ENCODE measurements around the gene TIAM2.
"Not testable (repeated sequence)": the region's sequence is repeated elsewhere in the genome, so short reads cannot be mapped to it uniquely, and the experiment has no call there.

Gene TIAM2

DNA sequence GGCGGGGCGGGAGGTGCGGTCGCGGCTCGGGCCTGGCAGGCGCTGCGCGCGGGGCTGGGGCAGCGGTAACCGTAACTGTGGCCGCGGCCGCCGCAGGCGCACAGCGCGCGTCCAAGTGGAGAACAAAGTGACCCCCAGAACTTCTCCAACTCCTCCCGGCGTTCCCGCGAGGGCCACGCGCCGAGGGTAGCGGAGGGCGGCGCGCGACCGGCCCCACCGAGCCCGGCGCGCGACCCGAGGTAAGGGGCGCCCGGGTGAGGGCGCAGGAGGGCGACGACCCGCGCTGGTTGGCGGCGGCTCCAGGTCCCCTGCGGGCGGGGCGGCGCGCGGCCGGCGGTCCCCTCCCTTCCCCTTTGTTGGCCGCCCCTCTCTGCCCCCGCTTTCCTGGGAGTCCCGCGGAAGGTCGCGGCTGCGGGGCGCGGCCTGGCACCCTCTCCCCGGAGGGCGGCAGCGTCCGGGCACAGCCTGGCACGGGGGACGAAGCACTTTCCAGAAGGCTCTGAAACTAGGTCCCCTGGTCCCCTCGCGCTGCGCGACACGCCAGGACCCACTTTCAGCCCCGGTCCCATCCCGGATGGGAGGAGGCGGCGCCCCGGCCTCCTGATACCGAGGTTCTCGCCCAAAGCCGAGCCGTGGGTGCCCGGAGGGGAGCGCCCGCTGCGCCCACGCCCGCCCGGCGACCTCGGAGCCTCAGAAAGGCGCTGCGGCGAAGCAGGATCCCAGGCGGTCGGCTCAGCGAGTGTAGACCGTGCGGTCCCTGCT is at the start of gene TIAM2:
Gene TIAM2 (plus strand): TSS at position 62 of the 762 bp plus-strand sequence. CDS start 133,909 bp downstream, outside the sequence.
- DNase-seq = no peak

DNA sequence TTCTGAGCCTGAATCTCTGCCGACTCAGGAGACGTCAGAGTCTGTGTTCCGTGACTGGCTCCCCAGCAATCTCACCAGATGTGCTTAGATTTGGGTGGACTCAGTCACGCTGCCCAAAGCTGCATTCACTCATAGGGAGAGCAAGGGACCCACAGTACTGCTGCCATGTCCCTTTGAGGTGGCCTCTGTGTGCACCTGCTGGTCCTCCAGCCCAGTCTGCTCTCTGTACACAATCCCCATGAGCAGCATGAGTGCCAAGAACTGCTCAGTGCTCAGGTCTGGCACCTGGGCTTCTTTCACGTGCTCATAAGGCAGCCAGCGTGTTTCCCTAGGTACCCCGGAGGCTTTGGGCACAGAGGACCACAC is 44.2 kb upstream of the TIAM2 start:
- DNase-seq = no peak

DNA sequence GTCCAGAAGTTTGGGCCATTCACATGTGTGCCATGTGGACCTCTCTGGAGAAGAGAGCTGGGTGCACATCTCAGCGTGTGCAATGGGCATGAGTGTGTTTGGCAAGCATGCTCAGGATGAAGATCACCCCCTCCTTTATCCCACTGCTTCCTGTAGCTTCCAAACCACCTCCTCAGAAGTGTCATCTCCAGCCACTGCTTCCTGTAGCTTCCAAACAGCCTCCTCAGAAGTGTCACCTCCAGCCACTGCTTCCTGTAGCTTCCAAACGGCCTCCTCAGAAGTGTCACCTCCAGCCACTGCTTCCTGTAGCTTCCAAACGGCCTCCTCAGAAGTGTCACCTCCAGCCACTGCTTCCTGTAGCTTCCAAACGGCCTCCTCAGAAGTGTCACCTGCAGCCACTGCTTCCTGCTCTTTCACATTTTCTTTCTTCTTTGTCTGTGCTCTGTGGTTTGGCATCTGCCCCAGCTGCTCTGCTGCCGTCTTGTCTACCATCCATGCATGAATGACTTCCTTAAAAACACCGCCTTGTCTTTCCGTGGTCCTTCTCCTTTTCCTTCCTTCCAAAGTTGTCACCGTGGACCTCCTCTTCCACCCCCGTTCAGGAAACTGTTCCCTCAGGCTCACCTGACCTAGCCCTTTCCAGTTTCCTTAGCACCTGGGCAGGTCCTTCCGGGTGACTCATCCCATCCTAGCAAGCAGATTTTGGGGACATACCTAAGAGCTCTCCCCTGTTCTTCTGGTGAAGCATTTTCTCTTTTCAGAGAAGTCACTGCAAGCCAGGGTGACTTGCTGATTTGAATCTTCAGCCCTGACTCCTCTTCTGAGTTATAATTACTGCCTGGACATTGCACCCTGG is 43.5 kb upstream of the TIAM2 start:
- peak; percentile 43 for DNase-seq

DNA sequence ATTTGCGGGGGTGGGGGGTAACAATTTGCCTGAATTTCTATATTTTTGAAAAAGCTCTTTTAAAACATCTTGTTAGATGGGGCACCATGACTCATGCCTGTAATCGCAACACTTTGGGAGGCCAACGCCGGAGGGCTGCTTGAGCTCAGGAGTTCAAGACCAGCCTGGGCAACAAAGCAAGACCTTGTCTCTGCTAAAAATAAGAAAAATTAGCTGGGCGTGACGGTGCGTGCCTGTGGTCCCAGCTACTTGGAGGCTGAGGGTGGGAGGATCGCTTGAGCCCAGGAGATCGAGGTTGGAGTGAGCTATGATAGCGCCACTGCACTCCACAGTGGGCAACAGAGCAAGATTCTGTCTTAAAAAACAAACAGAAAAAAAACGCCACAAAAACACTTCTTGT is 41.5 kb upstream of the TIAM2 start:
- DNase-seq = no peak

DNA sequence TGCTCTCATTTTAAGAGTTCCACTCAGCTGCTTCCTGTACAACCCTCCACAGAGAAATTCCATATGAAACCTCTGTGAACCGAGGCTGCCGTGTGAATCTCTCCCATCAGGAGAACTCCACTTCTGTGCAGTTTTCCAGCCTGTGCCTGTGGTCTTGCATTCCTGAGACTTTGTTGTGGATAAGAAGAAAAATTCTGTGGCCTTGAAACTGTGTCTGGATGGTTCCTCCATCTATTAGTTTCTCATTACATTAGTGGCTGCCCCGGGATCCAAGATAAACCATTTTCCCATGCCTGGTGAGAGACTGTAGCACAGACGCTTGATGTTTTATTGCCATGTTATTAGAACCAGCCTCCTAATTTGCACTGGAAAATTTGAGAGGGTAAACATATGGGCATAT is 40.8 kb upstream of the TIAM2 start:
- no peak for DNase-seq

DNA sequence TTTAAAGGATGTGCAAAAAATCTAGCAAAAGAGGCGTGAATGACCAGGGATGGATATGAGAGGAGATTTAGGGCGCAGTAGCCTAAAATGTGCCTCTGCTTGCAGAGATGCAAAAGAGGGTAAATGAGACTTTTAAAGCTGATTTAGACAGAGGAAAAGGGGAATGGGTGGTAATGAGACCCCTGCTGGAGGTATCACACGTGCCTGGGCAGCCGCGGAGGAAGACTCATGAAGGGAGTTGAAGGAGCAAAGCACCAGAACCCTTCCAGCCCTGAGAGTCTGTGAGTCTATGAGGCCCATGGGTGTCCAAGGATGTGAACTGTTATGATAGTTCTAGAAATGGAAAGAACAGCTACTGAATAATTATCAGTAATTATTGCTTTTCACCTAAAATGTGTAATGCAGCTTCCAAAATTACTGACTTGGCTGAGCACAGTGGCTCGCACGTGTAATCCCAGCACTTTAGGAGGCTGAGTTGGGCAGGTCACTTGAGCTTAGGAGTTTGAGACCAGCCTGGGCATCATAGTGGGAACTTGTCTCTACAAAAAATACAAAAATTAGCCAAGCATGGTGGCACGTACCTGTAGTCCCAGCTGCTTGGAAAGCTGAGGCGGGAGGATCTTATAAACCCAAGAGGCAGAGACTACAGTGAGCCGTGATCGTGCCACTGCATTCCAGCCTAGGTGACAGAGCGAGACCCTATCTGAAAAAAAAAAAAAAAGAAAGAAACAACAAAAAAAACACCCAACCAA is 38.2 kb upstream of the TIAM2 start:
- DNase-seq = no peak

DNA sequence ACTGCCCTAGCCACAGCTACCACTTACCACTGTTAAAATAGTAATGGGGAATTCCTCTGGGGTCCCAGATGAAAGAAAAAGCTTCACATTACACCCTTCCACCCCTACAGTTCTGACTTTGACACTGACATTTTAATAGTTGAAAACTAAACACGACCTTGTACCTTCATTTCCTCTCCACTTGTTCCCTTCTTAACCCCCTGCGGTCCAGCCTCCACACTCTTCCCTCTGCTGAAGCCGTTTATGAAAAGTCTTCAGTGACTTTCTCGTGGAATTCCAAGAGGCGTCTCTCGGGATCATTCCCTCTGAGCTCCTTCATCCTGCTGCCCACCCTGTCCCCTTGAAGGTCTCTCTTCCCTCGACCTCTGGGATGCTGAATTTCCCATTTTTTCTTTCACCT is 36.6 kb upstream of the TIAM2 start:
- DNase-seq = no peak

DNA sequence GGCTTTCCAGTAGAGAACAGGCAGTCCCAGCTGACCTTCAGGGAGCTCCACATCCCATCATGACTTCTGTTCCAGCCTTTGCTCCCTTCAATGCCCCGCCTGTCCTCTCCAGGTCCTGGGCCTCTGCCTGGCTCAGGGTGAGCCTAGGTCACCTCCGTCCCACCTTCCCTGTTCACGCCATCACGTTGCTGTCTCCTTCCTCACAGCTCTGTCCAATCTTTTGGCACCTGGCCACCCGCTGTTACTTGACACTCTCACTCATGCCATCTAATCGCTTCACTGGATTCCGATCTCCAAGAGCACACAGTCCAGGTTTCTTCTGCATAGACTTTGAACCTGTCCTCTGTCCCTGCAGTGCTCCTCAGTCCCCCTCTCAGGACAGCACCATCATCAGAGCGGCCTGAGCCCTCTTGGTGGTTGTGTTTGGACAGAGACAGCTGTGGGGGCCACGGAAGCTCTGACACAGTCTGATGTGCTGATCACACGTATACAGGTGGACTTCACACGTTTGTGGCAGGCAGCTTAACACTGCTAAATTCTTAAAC is 34.7 kb upstream of the TIAM2 start:
- DNase-seq = no peak

DNA sequence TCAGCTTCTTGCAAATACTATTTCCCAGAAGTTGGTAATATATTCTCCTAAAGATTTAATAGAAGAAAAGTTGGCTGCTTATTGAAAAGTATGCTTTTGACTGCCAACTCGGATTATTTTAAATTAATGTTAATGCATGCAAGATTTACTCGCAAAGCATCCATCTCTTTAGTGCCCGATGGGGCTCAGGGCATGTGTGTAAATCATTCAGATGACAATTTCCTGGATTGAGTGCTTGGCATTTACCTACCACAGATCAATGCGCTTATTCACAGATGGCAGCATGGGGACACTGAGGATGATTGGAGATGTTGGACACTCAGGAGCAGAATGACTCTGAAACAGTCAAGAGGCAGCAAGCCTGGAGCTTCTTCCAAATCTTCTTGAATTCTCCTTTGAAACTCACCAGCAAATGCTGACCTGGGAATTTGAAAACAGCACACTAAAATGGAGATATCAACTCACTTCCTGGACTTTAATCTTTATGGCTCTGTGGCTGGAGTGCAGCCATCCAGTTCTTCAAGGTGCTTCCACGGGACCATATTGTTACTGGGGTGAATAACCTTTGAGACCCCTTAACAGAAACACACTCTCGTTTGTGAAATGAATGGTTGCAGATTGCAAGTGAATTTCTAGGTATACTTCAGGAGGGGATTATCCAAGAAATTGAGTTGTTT is 34.1 kb upstream of the TIAM2 start:
- no peak for DNase-seq

DNA sequence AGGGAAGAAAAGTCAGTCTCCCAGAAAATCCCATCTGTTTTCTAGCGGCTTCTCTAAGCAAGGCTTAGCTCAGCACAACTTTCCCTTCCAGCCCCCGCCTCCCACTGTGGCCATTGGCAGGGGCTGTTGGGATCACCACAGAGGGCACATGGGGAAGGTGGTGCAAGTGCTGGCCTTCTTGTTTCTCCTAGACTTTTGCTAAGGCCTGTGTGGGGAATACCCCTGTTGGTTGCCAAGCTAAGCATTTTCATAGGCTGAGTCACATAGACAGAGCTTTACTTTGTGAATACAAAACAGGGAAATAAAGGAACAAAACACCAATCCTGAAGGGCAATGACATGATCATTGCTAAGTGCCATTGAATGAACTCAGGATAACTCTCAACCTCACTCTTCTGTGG is 32.4 kb upstream of the TIAM2 start:
- DNase-seq = no peak

DNA sequence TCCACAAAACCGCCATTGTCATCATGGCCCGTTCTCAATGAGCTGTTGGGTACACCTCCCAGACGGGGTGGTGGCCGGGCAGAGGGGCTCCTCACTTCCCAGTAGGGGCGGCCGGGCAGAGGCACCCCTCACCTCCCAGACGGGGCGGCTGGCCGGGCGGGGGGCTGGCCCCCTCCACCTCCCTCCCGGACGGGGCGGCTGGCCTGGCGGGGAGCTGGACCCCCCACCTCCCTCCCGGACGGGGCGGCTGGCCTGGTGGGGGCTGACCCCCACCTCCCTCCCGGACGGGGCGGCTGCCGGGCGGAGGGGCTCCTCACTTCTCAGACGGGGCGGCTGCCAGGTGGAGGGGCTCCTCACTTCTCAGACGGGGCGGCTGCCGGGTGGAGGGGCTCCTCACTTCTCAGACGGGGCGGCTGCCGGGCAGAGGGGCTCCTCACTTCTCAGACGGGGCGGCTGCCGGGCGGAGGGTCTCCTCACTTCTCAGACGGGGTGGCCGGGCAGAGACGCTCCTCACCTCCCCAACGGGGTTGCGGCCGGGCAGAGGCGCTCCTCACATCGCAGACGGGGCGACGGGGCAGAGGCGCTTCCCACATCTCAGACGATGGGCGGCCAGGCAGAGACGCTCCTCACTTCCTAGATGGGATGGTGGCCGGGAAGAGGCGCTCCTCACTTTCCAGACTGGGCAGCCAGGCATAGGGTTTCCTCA is 28.9 kb upstream of the TIAM2 start:
- DNase-seq = not testable (repeated sequence)

DNA sequence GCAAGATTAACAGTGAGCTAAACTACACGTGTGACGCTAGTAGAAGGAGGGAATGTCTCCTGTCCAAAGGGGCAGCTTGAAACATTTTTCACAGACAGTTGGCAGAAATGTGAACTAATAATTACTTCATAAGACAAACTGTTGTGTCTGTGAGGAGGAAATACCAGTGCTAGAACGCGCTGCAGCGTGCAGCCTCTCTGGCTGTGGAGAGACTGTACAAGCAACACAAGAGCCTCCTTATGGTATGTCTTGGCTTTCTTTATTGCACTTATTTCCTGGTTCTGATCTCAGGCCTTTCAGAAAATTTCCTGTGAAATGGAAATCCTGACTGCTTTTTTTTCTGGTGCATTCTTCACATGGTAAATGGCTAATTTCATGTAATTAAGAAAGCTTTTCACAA is 25.3 kb upstream of the TIAM2 start:
- DNase-seq = no peak

DNA sequence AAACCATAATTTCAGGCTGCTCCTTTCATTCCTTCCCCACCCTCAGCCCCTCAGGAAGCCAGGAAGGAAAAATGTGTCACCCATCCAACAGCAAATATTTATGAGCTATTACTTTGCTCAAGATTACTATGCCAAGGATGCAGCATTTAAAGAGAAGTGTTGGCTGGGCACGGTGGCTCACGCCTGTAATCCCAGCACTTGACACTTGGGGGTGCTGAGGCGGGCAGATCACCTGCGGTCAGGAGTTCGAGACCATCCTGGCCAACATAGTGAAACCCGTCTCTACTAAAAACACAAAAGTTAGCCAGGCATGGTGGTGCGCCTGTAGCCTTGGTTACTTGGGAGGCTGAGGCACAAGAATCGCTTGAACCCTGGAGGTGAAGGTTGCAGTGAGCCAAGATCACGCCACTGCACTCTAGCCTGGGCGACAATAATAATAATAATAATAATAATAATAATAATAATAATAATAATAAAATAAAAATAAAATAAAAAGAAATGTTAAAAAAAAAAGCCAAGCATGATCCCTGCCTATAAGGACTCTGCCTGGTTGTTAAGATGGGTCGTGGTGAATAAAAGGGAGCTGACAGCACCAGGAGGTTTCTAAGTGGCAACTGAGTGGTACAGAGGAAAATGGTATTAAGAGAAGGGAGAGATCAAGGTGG is 20.5 kb upstream of the TIAM2 start:
- DNase-seq = no peak

DNA sequence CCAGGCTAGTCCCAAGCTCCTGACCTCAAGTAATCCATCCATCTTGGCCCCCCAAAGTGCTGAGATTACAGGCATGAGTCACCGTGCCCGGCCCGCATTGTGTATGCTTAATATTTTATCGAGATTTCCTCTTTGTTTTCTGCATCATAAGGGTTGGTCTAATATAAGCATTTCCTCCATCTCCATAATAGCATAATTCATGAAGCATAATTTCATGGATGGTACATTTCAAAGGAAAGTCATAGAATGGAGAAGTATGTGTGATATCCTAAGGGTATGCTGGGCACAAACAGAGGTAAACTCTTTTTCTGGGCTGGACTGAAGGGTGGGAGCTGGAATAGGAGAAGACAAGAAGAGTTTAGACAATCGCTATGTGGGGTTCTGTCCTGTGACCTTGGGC is 17.5 kb upstream of the TIAM2 start:
- no peak for DNase-seq

DNA sequence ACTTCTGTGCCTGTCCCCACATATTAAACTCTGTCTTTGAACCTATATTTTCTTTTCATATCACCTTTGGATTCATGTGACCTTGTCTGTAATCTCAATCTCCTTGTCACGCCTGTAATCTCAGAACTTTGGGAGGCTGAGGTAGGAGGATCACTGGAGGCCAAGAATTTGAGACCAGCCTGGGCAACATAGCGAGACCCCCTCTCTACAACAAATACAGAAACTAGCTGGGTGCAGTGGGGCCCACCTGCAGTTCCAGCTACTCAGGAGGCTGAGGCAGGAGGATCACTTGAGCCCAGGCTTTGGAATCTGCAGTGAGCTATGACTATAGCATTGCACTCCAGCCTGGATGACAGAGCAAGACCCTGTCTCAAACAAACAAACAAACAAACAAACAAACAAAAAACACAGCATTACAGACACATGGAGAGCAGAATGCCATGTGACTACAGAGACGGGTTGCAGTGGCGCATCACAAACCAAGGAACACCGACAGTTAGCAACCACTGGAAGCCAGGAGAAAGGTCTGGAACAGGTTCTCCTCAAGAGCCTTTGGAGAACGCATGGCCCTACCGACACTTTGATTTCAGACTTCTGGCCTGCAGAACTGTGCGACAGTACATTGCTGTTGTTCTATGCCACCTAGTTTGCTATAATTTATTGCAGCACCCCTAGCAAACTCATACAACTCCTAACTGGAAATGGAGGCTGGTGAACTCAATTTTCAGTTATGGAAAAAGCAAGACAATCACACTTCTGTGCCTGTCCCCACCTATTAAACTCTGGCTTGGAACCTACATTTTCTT is 14.6 kb upstream of the TIAM2 start:
- DNase-seq = no peak

DNA sequence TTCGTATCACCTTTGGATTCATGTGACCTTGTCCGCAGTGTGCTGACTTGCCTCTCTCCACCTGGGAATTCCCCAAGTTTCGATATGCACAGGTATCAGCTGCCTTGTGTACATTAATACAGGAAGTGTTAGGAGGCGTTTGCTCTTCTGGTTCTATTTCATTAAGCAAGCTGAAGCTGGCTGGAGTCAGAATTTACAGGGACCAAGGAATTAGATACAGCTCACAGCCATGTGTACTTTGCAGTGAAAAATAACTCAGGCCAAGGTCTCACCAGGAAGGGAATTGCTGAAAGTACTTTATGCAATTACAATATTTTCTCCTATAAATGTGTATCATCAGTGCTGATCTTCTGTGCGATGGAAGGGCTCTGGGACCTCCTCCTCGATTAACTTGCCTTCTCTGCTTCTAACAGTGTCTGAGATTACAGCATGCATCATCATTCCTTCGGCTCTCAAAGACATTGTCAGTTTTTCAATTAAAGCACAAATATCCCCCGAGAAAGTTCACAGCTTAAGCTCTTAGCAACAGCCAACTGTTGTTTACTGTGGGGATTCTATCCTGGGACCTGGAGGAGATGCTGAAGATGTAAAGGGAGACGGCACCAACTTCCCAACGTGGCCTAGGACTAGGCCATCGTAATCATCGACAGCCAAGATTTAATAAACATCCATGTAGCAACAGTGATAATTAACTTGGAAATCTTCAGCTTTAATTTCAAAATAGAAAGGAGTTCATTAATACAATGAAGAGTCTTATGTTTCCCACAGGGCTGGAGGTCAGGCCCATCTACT is 13.8 kb upstream of the TIAM2 start:
- no peak for DNase-seq

DNA sequence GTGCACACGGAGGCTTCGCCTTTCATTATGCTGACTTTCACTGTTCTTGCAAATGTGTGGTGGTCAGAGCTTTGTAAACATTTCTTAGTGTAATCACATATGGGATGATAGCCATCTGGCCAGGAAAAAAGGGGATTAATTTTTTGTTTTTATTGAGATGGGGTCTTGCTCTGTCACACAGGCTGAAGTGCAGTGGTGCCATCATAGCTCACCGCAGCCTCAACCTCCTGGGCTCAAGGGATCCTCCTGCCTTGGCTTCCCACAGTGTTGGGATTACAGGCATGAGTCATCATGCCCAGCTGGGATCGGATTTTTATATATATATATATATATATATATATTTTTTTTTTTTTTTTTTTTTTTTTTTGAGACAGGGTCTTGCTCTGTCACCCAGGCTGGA is 11.0 kb upstream of the TIAM2 start:
- DNase-seq = no peak

DNA sequence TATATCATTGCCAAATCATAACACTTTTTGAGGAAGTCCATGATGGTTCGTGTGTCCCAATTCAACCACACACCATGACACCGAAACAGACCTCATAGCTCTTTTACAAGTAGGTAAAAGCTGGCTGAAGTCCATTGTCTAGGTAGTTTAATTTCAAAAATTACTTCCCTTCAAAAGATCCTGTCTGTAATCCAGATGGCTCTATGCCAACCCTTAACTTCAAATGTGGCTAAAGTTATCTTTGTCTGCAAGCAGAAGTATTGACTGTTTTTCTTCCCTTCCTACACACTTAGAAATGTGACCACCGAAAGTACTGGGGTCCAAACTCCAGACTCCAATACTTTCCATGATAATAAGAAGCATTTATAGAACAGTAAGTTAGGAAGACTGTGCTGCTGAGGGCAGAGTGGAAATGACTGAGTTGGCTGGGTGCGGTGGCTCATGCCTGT is 8.3 kb upstream of the TIAM2 start:
- no peak for DNase-seq

DNA sequence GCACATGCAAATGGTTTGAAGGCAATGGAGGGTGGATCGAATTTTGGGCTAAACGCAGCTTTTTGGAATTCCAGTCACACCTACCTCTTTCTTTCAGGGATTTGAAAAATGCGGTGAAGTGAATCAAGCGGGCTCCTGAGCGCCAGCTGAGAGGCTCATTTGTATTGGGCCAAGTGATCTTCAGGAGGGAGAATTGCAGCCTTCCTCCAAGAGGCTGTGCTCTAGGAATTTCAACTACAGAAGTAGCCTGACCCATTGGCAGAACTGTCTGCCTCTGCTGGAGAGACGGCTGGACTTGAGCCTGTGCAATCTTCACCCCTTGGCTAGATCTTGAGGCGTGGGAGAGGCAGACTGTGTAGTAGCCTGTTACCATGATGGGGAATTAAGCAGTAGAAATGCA is 5.7 kb upstream of the TIAM2 start:
- no peak for DNase-seq

DNA sequence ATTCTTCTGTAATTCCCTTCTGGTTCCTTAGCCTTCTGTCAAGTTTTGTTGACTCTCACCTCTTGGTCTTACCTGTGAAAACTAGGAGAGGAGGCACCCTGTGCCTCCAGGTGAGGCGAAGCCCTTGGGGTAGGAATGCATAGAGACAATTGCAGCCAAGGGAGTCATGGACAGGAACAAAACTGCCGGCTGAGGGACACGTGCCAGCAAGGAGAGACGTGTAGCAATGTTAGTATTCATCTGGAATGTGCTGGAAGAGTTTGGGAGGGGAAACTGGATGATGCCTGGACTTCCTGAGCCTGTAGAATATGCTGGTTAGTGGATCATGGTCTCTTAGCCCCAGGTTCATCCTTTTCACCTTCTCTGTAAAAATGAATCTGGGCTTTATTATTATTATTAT is 3.9 kb upstream of the TIAM2 start:
- no peak for DNase-seq
